Measurements from ENCODE around the gene LRWD1.

The LRWD1 gene

GRCh38 chr7:102464577-102465280 is at the start of gene LRWD1, which contains the start of gene ALKBH4:
Gene LRWD1, plus strand, starts transcription at chr7:102464984. Its CDS starts 97 bp downstream, at chr7:102465081.
Gene ALKBH4, minus strand, starts transcription at chr7:102464863. Its CDS starts 27 bp downstream, at chr7:102464836.
- peak; percentile 1 for TF ChIP-seq CTCF (IDR thresholded peaks at IDR 0.05; ENCODE audit: insufficient read depth, low read depth, low read length, missing control alignments)
- H3K4me3 ChIP-seq (ENCODE audit: low read depth, low read length) = peak within 1 kb of the TSS; percentile 88
- peak; percentile 97 for DNase-seq (ENCODE audit: low read depth)

- H3K4me3 ChIP-seq (ENCODE audit: low read depth, low read length) = no peak overlapping the region
- peak; percentile 71 for DNase-seq (ENCODE audit: low read depth)
- TF ChIP-seq CTCF (IDR thresholded peaks at IDR 0.05; ENCODE audit: insufficient read depth, low read depth, low read length, missing control alignments) = no peak
Observed at GRCh38 chr7:102415685-102416225, 49.0 kb upstream of the LRWD1 start.

- DNase-seq (ENCODE audit: low read depth) = no peak
- TF ChIP-seq CTCF (IDR thresholded peaks at IDR 0.05; ENCODE audit: insufficient read depth, low read depth, low read length, missing control alignments) = no peak
- H3K4me3 ChIP-seq (ENCODE audit: low read depth, low read length) = no peak overlapping the region
Observed at GRCh38 chr7:102416406-102416805, 48.4 kb upstream of the LRWD1 start.

DNA sequence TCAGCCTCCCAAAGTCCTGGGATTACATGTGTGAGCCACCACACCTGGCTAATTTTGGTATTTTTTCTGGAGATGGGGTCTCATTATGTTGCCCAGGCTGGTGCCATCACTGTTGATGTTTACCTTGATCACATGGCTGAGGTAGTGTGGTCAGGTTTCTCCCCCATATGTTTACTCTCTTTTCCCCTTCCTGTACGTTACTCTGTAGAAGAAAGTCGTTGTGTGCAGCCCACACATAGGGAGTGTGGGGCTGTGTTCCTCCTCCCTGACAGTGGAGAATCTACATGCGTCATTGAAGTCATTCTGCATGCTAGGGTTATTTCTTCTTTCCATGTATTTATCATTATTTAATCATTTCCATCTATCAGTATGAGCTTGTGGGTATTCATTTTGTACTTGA is 47.7 kb upstream of the LRWD1 start:
- DNase-seq (ENCODE audit: low read depth) = no peak
- no peak for TF ChIP-seq CTCF (IDR thresholded peaks at IDR 0.05; ENCODE audit: insufficient read depth, low read depth, low read length, missing control alignments)
- H3K4me3 ChIP-seq (ENCODE audit: low read depth, low read length) = no peak overlapping the region

- DNase-seq (ENCODE audit: low read depth) = no peak
- TF ChIP-seq CTCF (IDR thresholded peaks at IDR 0.05; ENCODE audit: insufficient read depth, low read depth, low read length, missing control alignments) = no peak
- H3K4me3 ChIP-seq (ENCODE audit: low read depth, low read length) = no peak overlapping the region
Observed at GRCh38 chr7:102418592-102418991, 46.2 kb upstream of the LRWD1 start.

GRCh38 chr7:102421706-102422240 is 43.0 kb upstream of the LRWD1 start:
- no peak for TF ChIP-seq CTCF (IDR thresholded peaks at IDR 0.05; ENCODE audit: insufficient read depth, low read depth, low read length, missing control alignments)
- DNase-seq (ENCODE audit: low read depth) = no peak
- H3K4me3 ChIP-seq (ENCODE audit: low read depth, low read length) = no peak overlapping the region

All from GM12865 (cell line).